Measurements from ENCODE around the gene SPRED2. TPM values are rescaled to one million over a fixed set of nuclear protein-coding genes. Genes with fewer than 3 reads are reported as not detected.

SPRED2 gene
- total RNA-seq, 1 donor from 2014 or later = 18.4 TPM

DNA sequence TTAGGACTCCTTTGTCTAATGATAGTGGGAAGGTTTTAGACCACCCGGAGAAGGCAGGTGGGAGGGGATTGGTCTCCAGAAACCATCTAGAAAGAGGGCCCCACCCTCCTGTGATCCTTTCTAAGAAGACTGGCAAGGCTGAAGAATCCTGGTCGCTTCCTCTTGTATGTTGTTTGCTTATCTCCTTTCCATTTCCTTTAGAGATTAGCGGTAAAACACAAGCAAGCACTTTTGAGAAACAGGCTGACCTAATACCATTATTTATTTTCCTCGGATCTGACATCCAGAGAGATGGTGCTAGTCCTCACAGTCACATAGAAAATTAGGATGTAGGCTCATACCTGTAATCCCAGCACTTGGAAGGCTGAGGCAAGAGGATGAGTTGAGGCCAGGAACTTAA, 45.2 kb upstream of the SPRED2 start:
- H3K4me1 ChIP-seq = no peaks in the 10 kb centered on the region
- TF ChIP-seq POLR2AphosphoS5 (IDR thresholded peaks at IDR 0.05; ENCODE audit: insufficient read depth in 1 of 2, low read depth in 1 of 2) = no peak
- TF ChIP-seq, protein P1, sequence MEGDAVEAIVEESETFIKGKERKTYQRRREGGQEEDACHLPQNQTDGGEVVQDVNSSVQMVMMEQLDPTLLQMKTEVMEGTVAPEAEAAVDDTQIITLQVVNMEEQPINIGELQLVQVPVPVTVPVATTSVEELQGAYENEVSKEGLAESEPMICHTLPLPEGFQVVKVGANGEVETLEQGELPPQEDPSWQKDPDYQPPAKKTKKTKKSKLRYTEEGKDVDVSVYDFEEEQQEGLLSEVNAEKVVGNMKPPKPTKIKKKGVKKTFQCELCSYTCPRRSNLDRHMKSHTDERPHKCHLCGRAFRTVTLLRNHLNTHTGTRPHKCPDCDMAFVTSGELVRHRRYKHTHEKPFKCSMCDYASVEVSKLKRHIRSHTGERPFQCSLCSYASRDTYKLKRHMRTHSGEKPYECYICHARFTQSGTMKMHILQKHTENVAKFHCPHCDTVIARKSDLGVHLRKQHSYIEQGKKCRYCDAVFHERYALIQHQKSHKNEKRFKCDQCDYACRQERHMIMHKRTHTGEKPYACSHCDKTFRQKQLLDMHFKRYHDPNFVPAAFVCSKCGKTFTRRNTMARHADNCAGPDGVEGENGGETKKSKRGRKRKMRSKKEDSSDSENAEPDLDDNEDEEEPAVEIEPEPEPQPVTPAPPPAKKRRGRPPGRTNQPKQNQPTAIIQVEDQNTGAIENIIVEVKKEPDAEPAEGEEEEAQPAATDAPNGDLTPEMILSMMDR (IDR thresholded peaks at IDR 0.05) = no peak
- TF ChIP-seq POLR2A (IDR thresholded peaks at IDR 0.05) = no peak
- no peaks in the 10 kb centered on the region for H3K9me3 ChIP-seq
- H3K27ac ChIP-seq = no peak overlapping the region
- H3K27me3 ChIP-seq = no peaks in the 10 kb centered on the region
- intact Hi-C loops (cut with DNase I) = no loop called here
- DNase-seq (ENCODE audit: extremely low spot score in 2 of 2) = no peak
- H3K4me3 ChIP-seq = no peak overlapping the region
- H3K36me3 ChIP-seq = no peaks in the 10 kb centered on the region

- Histone ChIP-seq H3K36me3 (no peaks in the 10 kb centered on the region), H3K9me3 (no peaks in the 10 kb centered on the region), H3K27ac (no peak overlapping the region), H3K4me3 (no peak overlapping the region), H3K27me3 (no peaks in the 10 kb centered on the region), H3K4me1 (no peaks in the 10 kb centered on the region)
- TF ChIP-seq, protein P1 (IDR thresholded peaks at IDR 0.05) = no peak
- TF ChIP-seq POLR2AphosphoS5 (IDR thresholded peaks at IDR 0.05; ENCODE audit: insufficient read depth in 1 of 2, low read depth in 1 of 2) (no peak), POLR2A (IDR thresholded peaks at IDR 0.05) (no peak)
- DNase-seq (ENCODE audit: extremely low spot score in 2 of 2) = no peak
- intact Hi-C loops (cut with DNase I) = no loop called here
Measured at GRCh38 chr2:65476778-65477177, 44.4 kb upstream of the SPRED2 start.

GRCh38 chr2:65475000-65475399, 42.6 kb upstream of the SPRED2 start:
- no peak overlapping the region for H3K4me3 ChIP-seq
- no peaks in the 10 kb centered on the region for H3K27me3 ChIP-seq
- no peak overlapping the region for H3K27ac ChIP-seq
- TF ChIP-seq POLR2A (IDR thresholded peaks at IDR 0.05) (no peak), POLR2AphosphoS5 (IDR thresholded peaks at IDR 0.05; ENCODE audit: insufficient read depth in 1 of 2, low read depth in 1 of 2) (no peak)
- TF ChIP-seq, protein P1 (IDR thresholded peaks at IDR 0.05) = no peak
- no peaks in the 10 kb centered on the region for H3K36me3 ChIP-seq
- intact Hi-C loops (cut with DNase I) = no loop called here
- no peak for DNase-seq (ENCODE audit: extremely low spot score in 2 of 2)
- no peaks in the 10 kb centered on the region for H3K4me1 ChIP-seq
- no peaks in the 10 kb centered on the region for H3K9me3 ChIP-seq

- no peak overlapping the region for H3K4me3 ChIP-seq
- H3K4me1 ChIP-seq = no peaks in the 10 kb centered on the region
- no peak for TF ChIP-seq POLR2A (IDR thresholded peaks at IDR 0.05)
- TF ChIP-seq POLR2AphosphoS5 (IDR thresholded peaks at IDR 0.05; ENCODE audit: insufficient read depth in 1 of 2, low read depth in 1 of 2) = no peak
- TF ChIP-seq, protein P1 (IDR thresholded peaks at IDR 0.05) = no peak
- intact Hi-C loops (cut with DNase I) = no loop called here
- DNase-seq (ENCODE audit: extremely low spot score in 2 of 2) = no peak
- no peaks in the 10 kb centered on the region for H3K9me3 ChIP-seq
- H3K36me3 ChIP-seq = no peaks in the 10 kb centered on the region
- no peaks in the 10 kb centered on the region for H3K27me3 ChIP-seq
- no peak overlapping the region for H3K27ac ChIP-seq
Measured at GRCh38 chr2:65473045-65473444, 40.6 kb upstream of the SPRED2 start.

DNA sequence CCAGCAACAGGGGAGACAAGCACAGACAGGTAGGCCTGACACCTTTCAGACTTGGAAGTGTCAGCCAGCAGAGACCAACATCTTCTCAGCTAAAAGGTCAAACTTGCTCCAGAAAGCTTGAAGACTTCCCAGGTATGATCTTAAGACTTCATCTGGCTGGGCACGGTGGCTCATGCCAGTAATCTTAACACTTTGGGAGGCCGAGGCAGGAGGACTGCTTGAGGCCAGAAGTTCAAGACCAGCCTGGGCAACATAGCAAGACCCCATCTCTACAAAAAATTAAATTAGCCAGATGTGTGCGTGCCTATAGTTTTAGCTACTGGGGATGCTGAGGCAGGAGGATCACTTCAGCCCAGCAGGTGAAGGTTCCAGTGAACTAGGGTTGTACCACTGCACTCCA, 39.0 kb upstream of the SPRED2 start:
- intact Hi-C loops (cut with DNase I) = no loop called here
- Histone ChIP-seq H3K27ac (no peak overlapping the region), H3K27me3 (no peaks in the 10 kb centered on the region), H3K9me3 (no peaks in the 10 kb centered on the region), H3K4me1 (no peaks in the 10 kb centered on the region), H3K36me3 (no peaks in the 10 kb centered on the region), H3K4me3 (no peak overlapping the region)
- no peak for TF ChIP-seq POLR2A (IDR thresholded peaks at IDR 0.05)
- TF ChIP-seq, protein P1 (IDR thresholded peaks at IDR 0.05) = no peak
- no peak for TF ChIP-seq POLR2AphosphoS5 (IDR thresholded peaks at IDR 0.05; ENCODE audit: insufficient read depth in 1 of 2, low read depth in 1 of 2)
- no peak for DNase-seq (ENCODE audit: extremely low spot score in 2 of 2)

All from vagina (tissue), 2 donors.